ENCODE results near the gene ACOXL.
"Not testable (repeated sequence)": the region's sequence is repeated elsewhere in the genome, so short reads cannot be mapped to it uniquely, and the experiment has no call there.

ACOXL gene

GRCh38 chr2:110957293-110957692 is 224.9 kb downstream of the ACOXL start:
- FAIRE-seq (no peak), DNase-seq (ENCODE audit: insufficient read length, low spot score) (no peak)

DNA sequence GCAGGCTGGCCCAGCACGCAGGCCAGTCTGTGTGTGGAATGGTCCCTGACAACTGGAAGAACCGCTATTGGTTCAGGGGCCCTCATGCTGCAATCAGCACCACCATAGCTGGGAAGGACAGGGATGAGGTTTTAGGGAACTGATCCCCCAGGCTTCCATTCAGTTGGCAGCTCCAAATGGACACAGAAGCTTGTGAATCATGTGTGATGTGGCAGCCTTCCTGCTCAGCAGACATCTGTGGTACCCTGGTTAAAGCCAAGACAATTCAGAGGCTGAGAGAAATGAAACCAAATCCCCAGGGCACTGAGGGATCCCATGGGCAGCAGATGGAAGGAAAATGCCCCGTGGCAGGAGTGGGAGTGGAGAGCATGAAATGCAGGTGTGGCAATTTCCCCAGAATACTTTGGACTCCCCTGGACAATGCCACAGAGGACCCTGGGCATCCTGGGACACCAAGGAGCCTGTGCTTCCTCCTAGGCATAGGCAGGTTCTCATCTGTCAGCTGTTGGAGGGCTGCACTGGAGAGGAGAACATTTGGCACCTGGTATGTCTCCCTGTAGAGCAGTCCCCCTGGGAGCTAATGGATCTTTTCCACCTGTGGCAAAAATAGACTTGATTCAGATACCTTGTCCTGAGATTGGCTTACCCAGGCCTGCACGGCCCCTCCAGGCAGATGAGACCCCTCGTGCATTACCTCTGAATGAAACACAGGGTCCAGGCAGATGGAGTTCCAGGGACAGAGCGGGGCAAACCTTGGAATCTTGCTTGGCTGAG is 226.2 kb downstream of the ACOXL start:
- no peak for DNase-seq (ENCODE audit: insufficient read length, low spot score)
- no peak for FAIRE-seq

DNA sequence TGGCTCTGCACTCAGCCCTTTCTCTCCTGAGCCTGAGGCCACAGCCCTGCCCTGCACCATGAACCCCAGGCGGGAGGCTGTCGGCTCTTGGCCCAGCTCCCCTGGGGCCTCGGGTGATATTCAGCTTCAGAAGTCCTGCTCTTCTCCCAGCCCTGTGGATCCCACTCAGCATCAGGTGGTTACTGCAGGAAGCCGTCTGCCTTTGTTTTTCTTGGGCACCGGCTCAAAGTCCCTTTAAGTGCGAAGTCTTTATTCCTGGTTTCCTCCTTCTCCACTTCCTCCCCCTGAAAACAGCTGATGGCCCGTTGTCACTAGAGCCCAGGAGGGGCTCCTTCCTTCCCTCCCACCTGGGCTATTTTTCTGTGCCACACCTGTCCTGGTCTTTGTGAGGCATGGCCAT is 226.8 kb downstream of the ACOXL start:
- FAIRE-seq (no peak), DNase-seq (ENCODE audit: insufficient read length, low spot score) (no peak)

- DNase-seq (ENCODE audit: insufficient read length, low spot score) (no peak), FAIRE-seq (no peak)
Observed at GRCh38 chr2:110960281-110960680, 227.9 kb downstream of the ACOXL start.

GRCh38 chr2:110960954-110961353 is 228.6 kb downstream of the ACOXL start:
- no peak for FAIRE-seq

GRCh38 chr2:110961643-110962042 is 229.3 kb downstream of the ACOXL start:
- not testable (repeated sequence) for FAIRE-seq; DNase-seq (ENCODE audit: insufficient read length, low spot score)

More at GRCh38 chr2:110960954-110961353, 228.6 kb downstream of the ACOXL start:
- DNase-seq (ENCODE audit: insufficient read length, low spot score): no peak

DNA sequence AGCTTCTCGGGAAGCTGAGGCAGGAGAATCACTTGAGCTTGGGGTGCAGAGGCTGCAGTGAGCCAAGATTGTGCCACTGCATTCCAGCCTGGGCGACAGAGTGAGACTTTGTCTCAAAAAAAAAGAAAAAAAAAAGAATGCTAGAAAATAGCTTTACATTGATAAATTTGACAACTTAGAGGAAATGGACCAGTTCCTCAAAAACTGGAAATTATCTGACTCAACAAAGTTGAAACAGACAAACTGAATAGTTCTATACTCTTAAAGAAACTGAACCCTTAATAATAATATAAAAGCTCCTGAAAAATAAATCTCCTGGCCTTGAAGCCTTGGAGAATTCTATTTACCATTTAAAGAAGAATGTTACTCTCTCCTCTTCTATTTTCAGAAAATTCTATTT is 237.3 kb downstream of the ACOXL start:
- FAIRE-seq (no peak), DNase-seq (ENCODE audit: insufficient read length, low spot score) (no peak)

- FAIRE-seq (no peak), DNase-seq (ENCODE audit: insufficient read length, low spot score) (no peak)
Observed at GRCh38 chr2:110970201-110970600, 237.8 kb downstream of the ACOXL start.

DNA sequence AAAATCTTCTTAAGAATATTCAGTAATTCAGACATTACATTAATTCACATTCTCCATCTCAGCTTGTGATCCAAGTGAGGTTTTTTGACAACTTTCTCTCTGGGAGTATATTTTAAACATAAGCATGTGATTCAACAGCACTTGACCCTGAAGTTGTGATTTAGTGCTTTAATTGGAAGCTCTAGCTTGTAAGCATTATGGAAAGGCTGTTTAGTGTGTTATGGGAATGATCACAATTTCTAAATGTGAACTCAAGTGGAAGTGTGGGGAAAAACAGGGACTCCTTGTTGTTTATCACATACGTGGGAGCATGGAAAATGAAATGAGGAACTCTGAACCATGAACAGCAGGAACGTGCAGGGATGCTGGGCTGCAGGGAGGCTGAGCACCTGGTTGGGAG is 239.4 kb downstream of the ACOXL start:
- no peak for DNase-seq (ENCODE audit: insufficient read length, low spot score)
- FAIRE-seq: no peak

DNA sequence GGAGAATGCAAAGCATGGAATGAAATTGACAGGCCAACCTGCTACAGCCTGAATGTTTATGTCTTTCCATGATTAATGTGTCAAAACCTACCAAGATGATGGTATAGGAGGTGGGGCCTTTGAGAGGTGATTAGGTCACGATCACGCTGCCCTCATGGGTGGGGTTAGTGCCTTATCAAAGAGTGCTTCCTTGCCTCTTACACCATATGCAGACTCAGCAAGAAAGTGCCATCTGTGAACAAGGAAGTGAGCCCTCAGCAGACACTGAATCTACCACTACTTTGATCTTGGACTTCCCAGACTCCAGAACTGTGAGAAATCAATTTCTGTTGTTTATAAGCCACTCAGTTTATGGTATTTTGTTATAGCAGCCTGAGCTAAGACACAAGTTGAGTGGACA is 240.9 kb downstream of the ACOXL start:
- DNase-seq (ENCODE audit: insufficient read length, low spot score) (no peak), FAIRE-seq (no peak)

GRCh38 chr2:110977403-110977802 is 245.0 kb downstream of the ACOXL start:
- FAIRE-seq (no peak), DNase-seq (ENCODE audit: insufficient read length, low spot score) (no peak)

GRCh38 chr2:110978148-110978547 is 245.8 kb downstream of the ACOXL start:
- DNase-seq (ENCODE audit: insufficient read length, low spot score) (no peak), FAIRE-seq (no peak)

- FAIRE-seq (no peak), DNase-seq (ENCODE audit: insufficient read length, low spot score) (no peak)
Observed at GRCh38 chr2:110978756-110979470, 246.5 kb downstream of the ACOXL start.

GRCh38 chr2:110979471-110980338 is 247.3 kb downstream of the ACOXL start:
- FAIRE-seq (no peak), DNase-seq (ENCODE audit: insufficient read length, low spot score) (no peak)

DNA sequence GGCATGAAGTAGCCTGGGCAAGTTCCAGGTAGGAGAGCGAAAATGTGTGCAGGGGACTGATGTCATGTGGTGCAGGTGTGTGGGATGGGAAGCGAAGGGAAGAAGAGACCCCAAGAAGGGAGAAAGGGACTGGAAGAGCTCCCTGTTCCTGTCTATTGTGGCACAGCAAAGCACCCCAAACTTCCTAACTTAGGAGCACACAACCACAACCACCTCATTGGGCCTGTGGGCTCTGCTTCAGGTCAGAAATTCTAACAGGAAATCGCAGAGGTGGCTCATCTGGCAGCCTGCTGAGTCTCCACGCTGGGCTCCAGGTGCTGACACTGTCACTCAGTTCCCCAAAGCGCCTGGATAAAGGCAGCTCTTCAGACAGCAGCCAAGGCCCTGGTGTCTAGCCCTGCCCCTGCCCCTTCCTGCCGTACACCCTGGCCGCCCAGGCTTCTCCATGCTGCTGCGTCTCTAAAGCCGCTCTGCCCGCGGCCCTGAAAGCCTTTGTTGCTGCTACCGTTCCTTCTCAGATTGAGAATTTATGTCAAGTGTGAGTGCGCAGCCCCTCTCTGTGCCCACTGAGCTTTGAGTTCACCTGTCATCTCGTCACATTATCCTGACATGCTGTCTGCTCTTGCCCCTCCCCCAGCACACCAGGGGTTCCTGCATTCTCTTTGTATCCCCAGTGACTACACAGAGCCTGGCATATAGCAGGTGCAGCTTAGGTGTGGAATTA is 248.1 kb downstream of the ACOXL start:
- FAIRE-seq: no peak
- no peak for DNase-seq (ENCODE audit: insufficient read length, low spot score)

GRCh38 chr2:110983133-110983532 is 250.8 kb downstream of the ACOXL start:
- DNase-seq (ENCODE audit: insufficient read length, low spot score) (no peak), FAIRE-seq (no peak)

- DNase-seq (ENCODE audit: insufficient read length, low spot score): no peak
- FAIRE-seq: no peak
Observed at GRCh38 chr2:110984694-110985490, 252.5 kb downstream of the ACOXL start.

DNA sequence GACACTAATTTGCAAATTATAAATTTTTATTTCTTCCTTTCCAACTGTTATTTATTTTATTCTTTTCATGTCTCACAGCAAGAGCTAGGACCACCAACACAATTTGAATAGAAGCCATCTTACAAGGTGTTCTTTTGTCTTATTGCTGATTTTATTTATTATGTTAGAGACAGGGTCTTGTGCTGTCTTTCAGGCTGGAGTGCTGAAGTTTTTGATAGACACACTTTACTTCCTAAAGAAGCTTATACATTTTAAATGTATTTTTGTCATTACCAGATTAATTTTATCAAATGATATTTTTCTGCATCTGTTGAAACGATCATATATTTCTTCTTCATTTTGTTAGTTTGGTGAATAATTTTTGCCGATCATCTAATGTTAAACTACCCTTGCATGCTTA is 258.1 kb downstream of the ACOXL start:
- DNase-seq (ENCODE audit: insufficient read length, low spot score) (no peak), FAIRE-seq (no peak)

DNA sequence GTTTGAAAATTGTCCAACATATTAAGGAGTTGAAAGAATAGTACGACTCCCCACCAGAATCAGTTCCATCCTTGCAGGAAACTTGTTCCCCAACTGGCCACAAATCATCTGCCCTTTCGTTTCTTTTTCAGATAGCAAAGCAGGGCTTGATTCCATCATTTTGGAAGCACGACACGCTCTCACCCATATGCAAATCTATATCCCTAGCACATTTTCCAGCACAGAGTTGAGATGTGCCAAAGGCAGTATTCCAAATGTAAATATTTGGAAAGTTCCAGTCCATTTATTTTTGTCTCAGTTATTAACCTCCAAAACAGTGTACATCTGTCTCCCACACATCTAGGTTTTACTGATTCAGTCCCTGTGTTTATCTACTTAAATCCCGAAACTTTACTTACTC is 259.5 kb downstream of the ACOXL start:
- FAIRE-seq: no peak
- DNase-seq (ENCODE audit: insufficient read length, low spot score): no peak

GRCh38 chr2:110992886-110993285 is 260.5 kb downstream of the ACOXL start:
- no peak for FAIRE-seq

More at GRCh38 chr2:110992886-110993285, 260.5 kb downstream of the ACOXL start:
- DNase-seq (ENCODE audit: insufficient read length, low spot score): no peak
